HG03103 (cell line): Measurements from ENCODE around the gene IQSEC1.

Source experiments
- ATAC-seq: cut with Tn5 transposase; IDR thresholded peaks from one replicate; pipeline ENCODE4 v1.9.1; 2021; ENCODE audit warnings: low read depth; ENCODE audit not compliant: unreplicated experiment

IQSEC1 gene

GRCh38 chr3:13007251-13007941 lies 65.8 kb downstream of the IQSEC1 start:
- no peak for ATAC-seq

- no peak for ATAC-seq
Observed at GRCh38 chr3:13006216-13006990, 66.8 kb downstream of the IQSEC1 start.

- no peak for ATAC-seq
Observed at GRCh38 chr3:13005301-13005700, 67.9 kb downstream of the IQSEC1 start.

GRCh38 chr3:13004376-13004775 lies 68.9 kb downstream of the IQSEC1 start:
- ATAC-seq: no peak

GRCh38 chr3:13003608-13004007 lies 69.6 kb downstream of the IQSEC1 start:
- ATAC-seq: no peak

- no peak for ATAC-seq
Observed at GRCh38 chr3:13002398-13003124, 70.7 kb downstream of the IQSEC1 start.

- peak; percentile 49 for ATAC-seq
Observed at GRCh38 chr3:12999147-13000140, 73.8 kb downstream of the IQSEC1 start.

DNA sequence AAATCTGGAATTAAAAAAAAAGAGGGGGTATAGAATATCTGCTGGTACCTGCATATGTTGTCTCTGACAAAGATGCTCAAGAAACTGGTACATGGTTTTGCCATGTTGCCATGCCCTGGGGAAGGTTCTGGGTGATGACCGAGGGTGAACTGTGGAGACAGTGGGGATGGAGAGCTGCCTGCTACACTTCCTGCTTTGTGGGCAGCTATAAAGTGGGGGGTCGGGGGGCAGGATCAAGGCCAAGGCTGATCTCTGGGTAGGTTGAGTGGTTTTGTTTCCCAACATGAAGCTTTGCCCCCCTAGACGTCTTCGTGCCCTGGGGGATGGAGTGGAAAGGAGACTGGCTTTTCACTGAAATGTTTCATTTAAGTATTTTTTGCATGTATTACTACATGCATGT lies 74.6 kb downstream of the IQSEC1 start:
- no peak for ATAC-seq

DNA sequence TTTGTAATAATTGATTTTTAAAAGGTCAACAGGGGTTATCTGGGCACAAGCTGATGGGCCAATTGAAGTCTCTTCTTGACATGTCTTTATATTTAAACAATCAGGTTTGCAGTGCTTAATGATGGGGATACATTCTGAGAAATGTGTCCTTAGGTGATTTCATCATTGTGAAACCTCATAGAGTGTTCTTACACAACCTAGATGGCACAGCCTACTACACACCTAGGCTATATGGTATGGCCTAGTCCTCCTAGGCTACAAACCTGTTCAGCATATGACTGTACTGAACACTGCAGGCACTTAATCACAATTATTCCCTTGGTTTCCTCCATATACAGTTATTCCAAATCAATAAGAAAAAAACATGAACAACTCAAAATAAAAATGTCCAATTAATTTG lies 75.8 kb downstream of the IQSEC1 start:
- ATAC-seq: no peak

DNA sequence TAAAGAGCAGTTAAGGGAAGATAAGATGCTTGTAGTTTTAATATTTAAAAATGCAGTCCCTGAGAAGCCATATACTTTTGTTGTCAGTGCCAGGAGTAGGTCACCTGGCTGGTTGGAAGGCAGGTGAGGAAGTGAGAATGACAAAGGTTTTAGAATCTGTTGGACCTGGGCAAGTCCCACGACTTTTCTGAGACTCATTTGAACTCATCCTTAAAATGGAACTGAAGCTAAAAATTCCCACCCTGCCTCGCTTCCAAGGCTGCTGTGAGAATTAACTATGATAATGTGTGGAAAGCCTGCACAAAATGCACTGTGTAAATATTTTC lies 77.1 kb downstream of the IQSEC1 start:
- ATAC-seq: no peak

GRCh38 chr3:12995389-12996180 lies 77.6 kb downstream of the IQSEC1 start:
- ATAC-seq: no peak

GRCh38 chr3:12994607-12995388 lies 78.4 kb downstream of the IQSEC1 start:
- ATAC-seq: peak; percentile 47

DNA sequence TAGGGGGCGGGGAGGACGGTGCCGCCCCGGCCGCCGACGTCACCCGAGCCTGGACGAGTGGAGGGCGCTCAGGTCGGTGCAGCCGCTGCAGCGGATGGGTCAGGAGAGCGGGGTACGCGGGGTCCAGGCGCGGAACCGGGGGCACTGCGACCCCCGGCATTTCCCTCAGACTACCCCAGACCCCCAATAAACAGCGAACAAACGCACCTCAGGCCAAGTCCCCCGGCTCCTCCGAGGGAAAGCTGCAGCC lies 78.9 kb downstream of the IQSEC1 start:
- no peak for ATAC-seq

GRCh38 chr3:12993517-12994356 lies 79.5 kb downstream of the IQSEC1 start:
- no peak for ATAC-seq

DNA sequence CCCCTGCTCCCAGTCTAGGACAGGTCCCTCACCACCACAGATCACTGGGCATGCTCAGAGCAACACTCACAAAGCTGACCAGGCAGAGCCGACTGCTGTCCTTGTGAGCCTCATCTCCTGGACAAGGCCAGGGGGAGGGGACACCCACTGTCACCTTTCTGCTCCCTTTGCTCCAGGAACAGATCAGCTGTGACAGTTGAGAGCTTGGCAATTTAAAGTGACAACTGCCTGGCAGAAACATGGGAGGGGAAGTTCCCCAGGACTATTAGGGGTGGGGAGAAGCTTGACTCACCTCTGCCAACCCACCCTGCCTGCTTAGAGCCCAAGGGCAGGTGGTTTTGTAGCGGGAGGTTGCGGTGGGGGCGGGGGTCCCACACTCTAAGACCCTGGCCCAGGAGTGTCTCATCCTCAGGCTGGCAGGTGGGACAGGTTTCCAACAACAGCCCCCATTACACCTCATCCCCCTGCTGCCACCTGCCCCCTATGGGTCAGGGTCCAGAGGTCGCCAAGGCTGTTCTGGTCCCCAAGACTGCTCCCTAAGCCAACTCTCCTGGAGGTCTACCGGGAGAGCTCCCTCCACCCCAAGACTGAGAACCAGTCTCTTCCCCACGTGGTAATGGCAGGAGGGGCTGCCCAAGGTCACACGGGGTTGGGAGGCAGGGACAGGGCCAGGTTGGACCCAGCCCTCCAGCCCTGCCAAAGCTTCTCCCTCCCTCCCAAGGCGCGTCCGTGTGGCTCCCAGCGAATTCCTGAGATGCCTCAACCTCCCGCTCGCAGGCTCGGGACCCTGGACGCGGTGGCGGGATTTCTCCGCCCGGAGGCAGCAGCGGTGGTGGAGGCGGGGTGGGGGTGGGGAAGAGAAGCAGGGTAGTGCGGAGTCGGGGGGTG lies 80.4 kb downstream of the IQSEC1 start:
- no peak for ATAC-seq

- ATAC-seq: no peak
Observed at GRCh38 chr3:12991861-12992281, 81.4 kb downstream of the IQSEC1 start.

- ATAC-seq: no peak
Observed at GRCh38 chr3:12991481-12991837, 81.8 kb downstream of the IQSEC1 start.
